NCI-H748 treated with DMSO at 0.1 percent for 48 hours (cell line): ENCODE results near the gene SHISA3.

Experiments used
- DNase-seq: peaks from one replicate; lab custom pipeline; 2025; lab: John Stamatoyannopoulos, UW

SHISA3 gene

DNA sequence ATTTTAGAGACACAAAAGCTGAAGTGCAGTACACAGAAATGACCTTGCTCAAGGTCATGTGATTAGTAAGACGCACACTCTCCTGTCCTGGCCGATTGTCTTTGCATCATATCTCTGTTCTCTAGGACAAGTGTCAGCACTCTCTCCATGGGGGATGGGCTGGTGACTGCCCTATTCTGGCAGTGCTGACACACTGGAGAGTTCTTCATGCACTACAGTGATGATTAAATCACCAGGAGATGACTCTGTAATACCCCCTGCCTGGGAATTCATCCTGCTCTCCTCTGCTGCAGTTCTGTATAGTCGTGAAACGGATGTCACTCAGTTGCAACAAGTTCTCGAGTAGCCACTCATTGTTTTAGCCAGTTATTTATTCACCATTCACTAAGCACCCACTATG is 5.3 kb upstream of the SHISA3 start:
- DNase-seq, result no peak

DNA sequence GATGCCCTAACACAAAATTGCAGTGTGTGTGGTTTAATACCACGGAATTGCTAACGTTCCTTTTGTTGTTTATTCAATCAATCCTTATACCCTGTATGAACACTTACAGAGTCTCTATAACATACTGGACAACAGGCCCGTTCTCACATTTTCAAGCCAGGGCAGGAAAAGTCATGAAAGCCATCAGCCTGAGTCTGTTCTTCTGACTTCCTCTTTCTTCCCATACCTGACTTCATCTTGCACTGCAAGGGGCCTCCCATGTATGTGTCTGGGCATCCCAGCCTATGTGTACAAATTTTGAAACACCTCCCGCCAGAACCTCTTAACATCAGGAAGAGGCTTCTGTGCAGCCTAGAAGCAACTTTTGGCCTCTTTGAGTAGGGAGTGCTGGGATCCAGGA is 4.9 kb upstream of the SHISA3 start:
- no peak for DNase-seq

DNA sequence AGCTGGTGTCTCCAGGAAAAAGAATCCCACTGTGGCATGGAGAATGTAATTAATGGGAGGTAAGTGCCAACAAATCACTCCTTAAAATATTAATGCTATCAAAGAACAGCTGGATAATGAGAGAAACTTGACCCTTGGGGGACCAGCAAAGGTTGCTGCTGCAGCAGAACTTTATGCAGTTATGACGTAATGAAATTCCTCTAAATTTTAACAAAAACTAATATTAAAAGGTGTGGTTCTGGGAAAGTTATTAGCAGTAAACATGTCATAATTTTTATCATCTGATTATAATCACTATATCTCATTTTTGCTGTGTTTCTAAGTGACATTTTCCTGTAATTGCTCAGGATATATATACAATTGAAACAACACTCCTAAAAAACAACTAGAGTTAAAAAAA is 1.7 kb upstream of the SHISA3 start:
- DNase-seq, result no peak

GRCh38 chr4:42396361-42396751 is 932 bp upstream of the SHISA3 start:
- no peak for DNase-seq

DNA sequence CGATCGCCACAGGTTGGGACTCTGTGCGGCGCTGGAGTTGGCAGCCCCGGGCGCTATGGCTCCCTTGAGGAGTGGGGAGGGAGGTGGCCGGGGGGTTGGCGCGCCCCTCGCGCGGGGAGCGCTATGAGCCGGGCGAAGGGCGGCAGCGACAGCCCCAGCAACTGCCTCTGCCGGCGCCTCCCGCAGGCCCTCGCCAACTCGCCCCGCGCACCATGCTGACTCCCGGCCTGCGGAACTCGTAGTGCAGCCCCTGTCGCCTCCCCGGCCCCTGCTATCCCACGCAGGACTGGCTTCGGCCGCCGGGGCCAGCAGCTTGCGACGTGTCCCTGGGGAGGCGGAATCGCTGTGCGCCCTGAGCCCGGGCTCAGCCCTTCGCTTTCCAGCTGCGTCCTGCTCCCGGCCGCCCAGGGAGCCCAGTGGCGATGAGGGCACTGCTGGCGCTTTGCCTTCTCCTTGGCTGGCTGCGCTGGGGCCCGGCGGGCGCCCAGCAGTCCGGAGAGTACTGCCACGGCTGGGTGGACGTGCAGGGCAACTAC is 415 bp downstream of the SHISA3 start:
- DNase-seq, result no peak

DNA sequence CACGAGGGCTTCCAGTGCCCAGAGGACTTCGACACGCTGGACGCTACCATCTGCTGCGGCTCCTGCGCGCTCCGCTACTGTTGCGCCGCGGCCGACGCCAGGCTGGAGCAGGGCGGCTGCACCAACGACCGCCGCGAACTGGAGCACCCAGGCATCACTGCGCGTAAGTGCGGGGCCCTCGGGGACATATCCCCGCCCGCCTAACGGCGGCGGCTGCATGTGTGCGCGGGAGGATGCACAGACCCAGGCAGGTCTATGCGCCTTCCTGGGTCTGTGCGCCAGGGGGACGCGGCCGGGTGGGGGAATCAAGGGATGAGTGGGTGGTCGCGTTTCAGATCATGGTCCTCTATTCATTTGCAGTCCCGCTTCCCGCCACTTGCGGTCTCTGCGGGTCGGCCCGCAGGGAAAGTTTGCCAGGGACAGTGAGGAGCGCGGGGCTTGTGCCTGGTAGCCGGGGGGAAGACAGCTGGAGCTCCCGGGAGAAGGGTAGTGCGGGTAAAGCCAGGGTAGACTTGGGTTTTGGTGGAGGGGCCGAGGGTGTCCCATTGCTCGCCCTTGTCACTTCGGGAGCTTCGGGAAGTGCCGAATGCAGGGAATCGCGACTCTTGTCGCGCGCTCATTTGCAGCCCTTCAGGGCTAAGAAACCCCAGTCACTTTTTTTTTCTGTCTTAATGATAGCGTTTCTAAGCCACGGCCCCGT is 1.0 kb downstream of the SHISA3 start:
- DNase-seq, result no peak

DNA sequence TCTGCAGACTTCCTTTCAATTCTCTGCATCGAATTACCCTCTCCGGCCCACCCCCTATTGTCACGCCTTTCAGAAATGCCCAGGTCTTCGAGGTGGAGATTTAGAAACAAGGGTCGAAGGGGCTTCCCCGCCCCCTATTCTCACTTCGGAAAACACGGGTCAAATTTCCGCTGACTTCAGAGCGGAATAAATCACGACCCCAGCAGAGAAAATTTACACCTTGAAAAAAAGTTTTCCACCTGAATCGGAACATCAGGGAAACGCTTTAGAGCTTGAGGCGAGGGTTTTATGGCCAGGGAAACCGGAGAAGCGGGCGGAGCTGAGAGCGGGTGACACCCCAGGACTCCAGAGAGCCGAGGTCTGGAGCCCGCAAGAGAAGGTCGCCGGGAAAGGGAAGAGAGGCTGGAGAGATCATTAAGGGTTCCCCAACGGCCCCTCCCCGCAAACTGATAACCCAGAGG is 1.6 kb downstream of the SHISA3 start:
- no peak for DNase-seq

- DNase-seq, result no peak
These were observed 2.1 kb downstream of the SHISA3 start for GRCh38 chr4:42399393-42399792.

DNA sequence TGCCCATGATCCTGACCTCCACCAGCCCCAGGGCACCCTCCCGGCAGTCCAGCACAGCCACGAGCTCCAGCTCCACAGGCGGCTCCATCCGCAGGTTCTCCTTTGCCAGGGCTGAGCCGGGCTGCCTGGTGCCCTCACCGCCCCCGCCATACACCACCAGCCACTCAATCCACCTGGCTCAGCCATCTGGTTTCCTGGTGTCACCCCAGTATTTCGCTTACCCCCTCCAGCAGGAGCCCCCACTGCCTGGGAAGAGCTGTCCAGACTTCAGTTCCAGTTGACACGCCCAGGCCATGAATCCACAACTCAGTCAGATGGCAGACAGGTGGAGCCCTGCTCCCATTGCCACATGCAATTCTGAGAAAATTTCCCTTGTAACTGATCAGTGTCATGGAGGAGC is 3.9 kb downstream of the SHISA3 start:
- no peak for DNase-seq

DNA sequence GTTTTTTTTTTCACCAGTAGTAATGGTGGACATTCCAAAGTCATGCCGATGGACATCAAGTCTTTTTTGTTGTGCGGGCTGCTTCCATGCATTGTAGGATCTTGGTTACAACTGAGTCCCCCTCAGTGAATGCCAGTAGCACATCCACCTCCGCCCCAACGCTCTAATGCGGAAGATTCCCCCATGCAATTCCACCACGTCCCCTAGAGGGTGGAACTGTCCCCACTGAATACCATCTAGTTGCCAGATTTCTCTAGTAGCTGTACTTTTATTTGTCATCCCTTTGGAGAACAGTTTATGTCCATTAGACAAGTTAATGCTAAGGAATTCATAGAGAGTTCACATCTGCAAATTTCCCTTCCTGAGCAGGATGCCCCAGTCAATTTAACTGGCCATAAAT is 6.7 kb downstream of the SHISA3 start:
- DNase-seq, result no peak

DNA sequence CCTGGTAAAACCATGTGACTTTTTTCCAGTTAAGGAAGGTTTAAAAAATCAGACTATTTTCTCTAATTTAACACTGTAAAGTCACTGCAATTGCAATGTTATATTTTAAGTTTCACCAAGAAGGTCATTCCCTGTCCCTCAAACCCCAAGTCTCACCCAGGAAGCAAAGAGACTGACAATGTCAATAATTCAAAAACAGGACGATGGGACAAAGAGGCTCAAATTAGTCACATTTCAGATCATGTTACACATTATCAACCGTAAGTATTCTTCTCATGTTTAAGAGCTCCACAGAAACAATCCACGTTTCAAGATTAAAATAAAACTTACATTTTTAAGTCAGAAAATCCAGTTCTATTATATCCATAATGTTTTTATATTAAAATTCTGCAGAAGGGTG is 13.2 kb downstream of the SHISA3 start:
- DNase-seq, result no peak

DNA sequence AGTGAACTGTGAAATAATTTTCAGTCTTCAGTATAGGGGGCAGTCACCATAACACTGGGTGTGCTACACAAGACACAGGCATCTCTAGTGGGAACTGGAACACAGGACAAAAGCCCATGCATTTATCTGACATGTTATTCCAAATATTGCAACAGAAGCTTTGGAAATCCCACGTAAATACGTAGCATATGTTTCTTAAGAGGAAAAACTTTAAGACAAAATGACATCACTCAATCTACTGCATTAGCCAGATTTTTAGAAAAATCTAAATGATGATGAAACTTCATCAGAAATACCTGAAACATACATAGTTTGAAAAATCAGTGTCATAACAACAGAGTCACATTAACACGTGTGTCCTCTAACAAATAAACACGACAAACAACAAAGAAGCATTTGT is 14.5 kb downstream of the SHISA3 start:
- DNase-seq, result no peak

- DNase-seq, result no peak
These were observed 15.0 kb downstream of the SHISA3 start for GRCh38 chr4:42412251-42412650.

DNA sequence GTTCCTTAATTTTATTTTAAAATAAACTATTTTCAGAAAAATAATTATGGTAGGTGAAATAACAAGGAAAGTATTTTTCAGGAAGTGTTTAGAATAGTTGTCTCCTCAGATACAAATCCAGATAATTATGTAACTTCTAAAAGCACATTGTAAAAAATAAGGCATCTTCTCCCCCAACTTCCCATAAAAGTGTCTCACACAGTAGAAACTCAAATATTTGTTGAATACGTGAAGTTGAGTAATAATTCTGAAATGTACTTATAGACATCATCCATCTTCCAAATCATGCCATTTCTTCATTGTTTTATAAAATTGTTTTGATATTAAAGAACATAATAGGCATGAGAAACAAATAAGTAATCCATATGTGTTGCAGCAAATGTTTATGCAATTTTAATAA is 18.0 kb downstream of the SHISA3 start:
- DNase-seq, result no peak

- DNase-seq, result no peak
These were observed 18.7 kb downstream of the SHISA3 start for GRCh38 chr4:42416017-42416416.

DNA sequence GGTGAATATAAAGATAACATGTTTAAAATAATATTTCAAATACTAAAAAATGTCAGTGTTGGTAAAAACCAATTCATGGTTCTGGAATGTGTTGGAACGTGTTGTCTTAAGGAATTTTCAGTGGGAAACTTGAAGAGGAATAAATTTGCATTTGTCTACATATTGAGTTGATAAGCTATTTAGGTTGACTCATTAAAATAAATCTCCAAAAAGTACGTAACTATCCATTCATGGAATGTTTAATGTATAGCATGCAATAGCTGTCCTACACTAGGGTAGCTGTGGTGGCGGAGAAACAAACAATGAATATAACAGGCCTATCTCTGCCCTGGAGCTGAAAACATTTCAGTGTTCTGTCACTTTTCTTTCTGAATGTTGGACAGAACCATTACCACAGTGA is 20.3 kb downstream of the SHISA3 start:
- DNase-seq, result no peak

DNA sequence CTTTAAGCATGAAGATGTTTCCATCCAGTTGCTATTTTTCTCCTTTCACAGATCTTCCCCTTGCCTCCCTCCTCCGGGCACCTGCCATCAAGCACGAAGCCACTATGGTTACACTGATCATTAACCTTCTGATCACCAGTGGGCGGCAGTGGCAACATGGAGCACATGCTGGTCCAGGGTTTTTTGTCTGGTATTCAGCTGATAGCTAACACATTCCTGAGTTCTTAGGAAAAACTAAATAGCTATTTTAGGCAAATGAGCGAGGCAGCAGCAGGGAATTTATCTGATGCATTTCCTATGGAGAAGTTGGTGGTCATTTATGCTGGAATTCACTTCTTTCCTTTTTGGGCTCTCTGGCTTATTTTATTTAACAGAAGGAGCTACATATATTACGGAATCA is 22.9 kb downstream of the SHISA3 start:
- no peak for DNase-seq

DNA sequence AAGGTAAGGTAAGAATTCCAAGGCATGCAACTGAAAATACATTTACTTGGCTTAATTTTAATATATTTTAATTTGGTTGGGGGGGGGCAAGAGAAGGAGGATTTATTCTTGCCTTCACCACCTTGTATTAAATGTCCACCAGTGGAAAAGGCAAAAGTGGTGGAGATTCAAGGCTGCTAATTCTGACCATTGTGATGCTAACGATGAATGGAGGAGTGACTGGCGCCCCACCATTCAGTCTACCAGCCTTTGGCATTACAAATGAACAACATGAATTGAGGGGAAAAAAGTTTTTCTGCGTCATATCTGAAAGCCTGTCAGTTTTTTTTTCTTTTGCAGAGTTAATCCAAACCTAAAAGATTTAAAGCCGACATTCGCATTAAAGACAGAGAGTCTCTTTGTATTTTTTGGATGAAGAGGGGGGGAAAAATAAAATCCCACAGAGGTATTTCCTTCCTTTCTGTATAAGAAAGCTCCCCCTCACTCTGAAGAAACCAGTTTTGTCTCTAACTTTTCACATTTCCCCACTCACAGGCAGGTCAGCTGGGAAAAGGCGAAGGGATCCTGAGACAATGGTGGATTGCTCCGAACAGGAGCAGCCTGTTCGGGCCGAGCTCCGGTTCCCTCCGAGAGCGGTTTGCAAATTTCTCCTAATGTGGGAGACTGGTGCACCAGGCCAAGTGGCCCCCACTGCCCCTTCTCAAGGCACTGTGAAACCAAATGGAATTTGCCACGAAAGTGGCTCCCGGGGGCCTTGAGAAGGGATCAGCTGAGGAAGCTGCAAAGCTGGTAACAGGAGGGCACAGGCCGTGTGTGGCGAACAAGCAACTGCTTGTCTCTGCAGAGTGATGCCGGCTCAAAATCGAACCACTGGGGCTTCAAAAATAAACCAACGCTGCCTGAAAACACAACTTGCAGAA is 28.1 kb downstream of the SHISA3 start:
- DNase-seq, result no peak

GRCh38 chr4:42428036-42428435 is 30.7 kb downstream of the SHISA3 start:
- no peak for DNase-seq

GRCh38 chr4:42436928-42437565 is 39.8 kb downstream of the SHISA3 start:
- DNase-seq, result no peak

DNA sequence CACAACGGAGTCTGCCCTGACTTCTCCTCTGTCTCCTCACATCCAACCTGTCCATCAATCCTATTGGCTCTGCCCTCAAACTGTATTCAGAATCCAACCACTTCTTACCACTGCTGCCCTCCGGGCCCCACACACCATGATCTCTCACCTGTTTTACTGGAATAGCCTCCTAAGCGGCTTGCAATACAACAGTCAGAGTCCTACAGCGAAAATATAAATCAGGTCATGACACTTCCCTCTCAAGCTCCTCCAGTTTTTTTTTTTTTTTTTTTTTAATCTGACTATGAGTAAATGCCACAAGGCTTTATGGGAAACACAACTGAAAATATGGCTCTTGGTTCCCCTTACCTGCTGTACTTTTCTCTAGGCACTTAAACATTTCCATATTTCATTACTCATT is 42.8 kb downstream of the SHISA3 start:
- DNase-seq, result no peak

DNA sequence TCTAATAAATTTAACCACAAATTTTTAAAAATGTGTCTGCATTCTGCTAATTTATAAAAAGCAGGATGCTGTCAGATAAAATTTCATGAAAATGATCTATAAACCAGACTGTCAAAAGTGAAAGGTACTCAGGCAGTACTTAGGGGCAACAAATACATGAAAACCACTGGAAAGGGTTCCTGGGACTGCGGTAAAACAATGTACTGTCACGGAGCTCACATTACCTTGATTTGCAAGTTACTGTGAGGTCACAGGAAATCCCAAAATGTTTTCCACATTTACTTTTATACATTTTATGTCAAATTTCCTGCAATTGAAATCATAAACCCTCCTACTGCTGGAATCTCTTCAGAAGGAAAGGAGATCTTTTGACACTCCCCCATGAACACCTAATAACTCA is 45.3 kb downstream of the SHISA3 start:
- DNase-seq, result no peak

GRCh38 chr4:42445038-42445437 is 47.8 kb downstream of the SHISA3 start:
- DNase-seq, result no peak
